RWPE2 (cell line): ENCODE results near the gene TSPAN2.
A peak's percentile ranks its signal among the peaks of the same experiment; 100 is the strongest.

Experiments
- ATAC-seq: fragments of 200-7000 bp; cut with Tn5 transposase; 3 replicates; pipeline ENCODE4 v1.9.1; 2021; ENCODE audit warnings: low read depth
- DNase-seq: peaks from one replicate; pipeline ENCODE4 v3.0.0-alpha.2; 2020; ENCODE audit warnings: low spot score
- H3K27ac ChIP-seq: fragments of 450-650 bp; 2 replicates; pipeline ENCODE4 v1.5.1; 2017; ENCODE audit warnings: mild to moderate bottlenecking; ENCODE audit not compliant: poor library complexity, severe bottlenecking
- H3K27me3 ChIP-seq: fragments of 250-450 bp; sonication (Bioruptor Pico); 2 replicates; pipeline ENCODE4 v1.5.1; 2021; ENCODE audit warnings: mild to moderate bottlenecking, moderate library complexity; ENCODE audit not compliant: insufficient read depth, poor library complexity, severe bottlenecking
- H3K36me3 ChIP-seq: fragments of 250-450 bp; sonication (Bioruptor Pico); 2 replicates; pipeline ENCODE4 v1.5.1; 2020; ENCODE audit warnings: low read depth, mild to moderate bottlenecking, moderate library complexity
- H3K4me1 ChIP-seq: fragments of 250-450 bp; sonication (Bioruptor Pico); 2 replicates; pipeline ENCODE4 v1.5.1; 2021; ENCODE audit warnings: mild to moderate bottlenecking, moderate library complexity; ENCODE audit not compliant: insufficient read depth, poor library complexity, severe bottlenecking
- H3K4me3 ChIP-seq: fragments of 250-450 bp; sonication (Bioruptor Pico); 2 replicates; pipeline ENCODE4 v1.5.1; 2021; ENCODE audit warnings: mild to moderate bottlenecking, moderate library complexity; ENCODE audit not compliant: severe bottlenecking
- H3K9me3 ChIP-seq: fragments of 250-450 bp; sonication (Bioruptor Pico); 2 replicates; pipeline ENCODE4 v1.5.1; 2021; ENCODE audit warnings: mild to moderate bottlenecking, moderate library complexity; ENCODE audit not compliant: severe bottlenecking
- CTCF ChIP-seq: fragments of 450-650 bp; IDR thresholded peaks from one replicate; pipeline ENCODE4 v1.5.1; 2017; ENCODE audit warnings: mild to moderate bottlenecking, moderate library complexity; ENCODE audit not compliant: poor library complexity, severe bottlenecking

TSPAN2 gene

GRCh38 chr1:115041654-115042053, 47.6 kb downstream of the TSPAN2 start:
- Histone ChIP-seq H3K36me3 (no peaks in the 10 kb centered on the region), H3K27me3 (no peaks in the 10 kb centered on the region), H3K9me3 (no peaks in the 10 kb centered on the region), H3K4me3 (no peak overlapping the region), H3K4me1 (no peaks in the 10 kb centered on the region), H3K27ac (no peak overlapping the region)
- DNase-seq (no peak), ATAC-seq (peak; percentile 48; the same call in 1 of the 3 replicates)
- peak; percentile 57 for TF ChIP-seq CTCF

GRCh38 chr1:115040501-115040900, 48.8 kb downstream of the TSPAN2 start:
- TF ChIP-seq CTCF = no peak
- Histone ChIP-seq H3K9me3 (no peaks in the 10 kb centered on the region), H3K27me3 (no peaks in the 10 kb centered on the region), H3K4me3 (no peak overlapping the region), H3K27ac (no peak overlapping the region), H3K36me3 (no peaks in the 10 kb centered on the region), H3K4me1 (no peaks in the 10 kb centered on the region)
- ATAC-seq (no peak), DNase-seq (no peak)

- Histone ChIP-seq H3K27me3 (no peaks in the 10 kb centered on the region), H3K36me3 (no peaks in the 10 kb centered on the region), H3K27ac (no peak overlapping the region), H3K4me1 (no peaks in the 10 kb centered on the region), H3K4me3 (no peak overlapping the region), H3K9me3 (no peaks in the 10 kb centered on the region)
- no peak for TF ChIP-seq CTCF
- DNase-seq (no peak), ATAC-seq (no peak)
Measured at GRCh38 chr1:115036814-115037507, 52.3 kb downstream of the TSPAN2 start.

GRCh38 chr1:115035652-115036051, 53.7 kb downstream of the TSPAN2 start:
- no peak for TF ChIP-seq CTCF
- Histone ChIP-seq H3K36me3 (no peaks in the 10 kb centered on the region), H3K27ac (no peak overlapping the region), H3K9me3 (no peaks in the 10 kb centered on the region), H3K4me1 (no peaks in the 10 kb centered on the region), H3K4me3 (no peak overlapping the region), H3K27me3 (no peaks in the 10 kb centered on the region)
- no peak for DNase-seq
- ATAC-seq = no peak

- H3K4me1 ChIP-seq = no peaks in the 10 kb centered on the region
- H3K9me3 ChIP-seq = no peaks in the 10 kb centered on the region
- no peak for DNase-seq
- no peaks in the 10 kb centered on the region for H3K27me3 ChIP-seq
- no peak for ATAC-seq
- no peak overlapping the region for H3K27ac ChIP-seq
- no peaks in the 10 kb centered on the region for H3K36me3 ChIP-seq
- no peak overlapping the region for H3K4me3 ChIP-seq
- no peak for TF ChIP-seq CTCF
Measured at GRCh38 chr1:115031595-115031994, 57.7 kb downstream of the TSPAN2 start.
